ENCODE results near the gene KLHDC3.
"Not testable (repeated sequence)": the region's sequence is repeated elsewhere in the genome, so short reads cannot be mapped to it uniquely, and the experiment has no call there.

DNA sequence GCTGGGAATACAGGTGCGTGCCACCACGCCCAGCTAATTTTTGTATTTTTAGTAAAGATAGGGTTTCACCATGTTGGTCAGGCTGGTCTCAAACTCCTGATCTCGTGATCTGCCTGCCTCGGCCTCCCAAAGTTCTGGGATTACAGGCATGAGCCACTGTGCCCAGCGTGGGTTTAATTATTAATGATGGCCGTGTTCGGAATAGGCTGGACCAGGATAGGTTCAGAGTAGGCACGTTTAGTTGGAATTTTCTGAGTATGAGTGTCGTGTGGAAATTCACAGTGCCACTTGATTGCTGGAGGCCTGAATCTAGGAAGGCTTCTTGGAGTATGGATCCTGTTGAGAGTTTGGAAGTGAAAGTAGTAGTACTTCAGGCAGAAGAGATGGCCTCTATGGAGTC, 15.8 kb upstream of the KLHDC3 start:
- TF ChIP-seq, protein P1, sequence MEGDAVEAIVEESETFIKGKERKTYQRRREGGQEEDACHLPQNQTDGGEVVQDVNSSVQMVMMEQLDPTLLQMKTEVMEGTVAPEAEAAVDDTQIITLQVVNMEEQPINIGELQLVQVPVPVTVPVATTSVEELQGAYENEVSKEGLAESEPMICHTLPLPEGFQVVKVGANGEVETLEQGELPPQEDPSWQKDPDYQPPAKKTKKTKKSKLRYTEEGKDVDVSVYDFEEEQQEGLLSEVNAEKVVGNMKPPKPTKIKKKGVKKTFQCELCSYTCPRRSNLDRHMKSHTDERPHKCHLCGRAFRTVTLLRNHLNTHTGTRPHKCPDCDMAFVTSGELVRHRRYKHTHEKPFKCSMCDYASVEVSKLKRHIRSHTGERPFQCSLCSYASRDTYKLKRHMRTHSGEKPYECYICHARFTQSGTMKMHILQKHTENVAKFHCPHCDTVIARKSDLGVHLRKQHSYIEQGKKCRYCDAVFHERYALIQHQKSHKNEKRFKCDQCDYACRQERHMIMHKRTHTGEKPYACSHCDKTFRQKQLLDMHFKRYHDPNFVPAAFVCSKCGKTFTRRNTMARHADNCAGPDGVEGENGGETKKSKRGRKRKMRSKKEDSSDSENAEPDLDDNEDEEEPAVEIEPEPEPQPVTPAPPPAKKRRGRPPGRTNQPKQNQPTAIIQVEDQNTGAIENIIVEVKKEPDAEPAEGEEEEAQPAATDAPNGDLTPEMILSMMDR (IDR thresholded peaks at IDR 0.05; ENCODE audit: poor library complexity), result not testable (repeated sequence)
- TF ChIP-seq EZH2 (IDR thresholded peaks at IDR 0.05; ENCODE audit: borderline replicate concordance); EZH2phosphoT487 (IDR thresholded peaks at IDR 0.05; ENCODE audit: low read depth, severe bottlenecking, unreplicated experiment): not testable (repeated sequence)
